Measurements from ENCODE around the gene ATXN7L3.

DNA sequence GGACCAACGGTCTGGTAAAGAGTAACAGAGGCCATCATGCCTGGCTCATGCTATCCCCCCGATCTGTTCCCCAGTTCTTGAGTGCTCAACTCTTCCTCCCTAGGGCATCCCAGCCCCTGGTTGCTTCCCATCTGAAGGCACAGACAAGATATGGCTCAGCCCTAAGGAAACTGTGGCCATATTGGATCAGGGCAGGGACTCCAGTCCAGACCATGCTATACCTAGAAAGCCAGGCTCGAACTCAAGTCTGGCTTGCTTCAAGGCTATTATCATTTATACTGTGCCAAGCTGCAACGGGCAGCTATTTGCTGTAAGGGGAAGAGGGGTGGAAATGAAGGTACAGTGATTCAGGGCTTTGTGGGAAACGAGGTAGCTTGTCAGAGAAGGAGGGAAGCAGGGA is 17.0 kb upstream of the ATXN7L3 start:
- TF ChIP-seq, protein P1, sequence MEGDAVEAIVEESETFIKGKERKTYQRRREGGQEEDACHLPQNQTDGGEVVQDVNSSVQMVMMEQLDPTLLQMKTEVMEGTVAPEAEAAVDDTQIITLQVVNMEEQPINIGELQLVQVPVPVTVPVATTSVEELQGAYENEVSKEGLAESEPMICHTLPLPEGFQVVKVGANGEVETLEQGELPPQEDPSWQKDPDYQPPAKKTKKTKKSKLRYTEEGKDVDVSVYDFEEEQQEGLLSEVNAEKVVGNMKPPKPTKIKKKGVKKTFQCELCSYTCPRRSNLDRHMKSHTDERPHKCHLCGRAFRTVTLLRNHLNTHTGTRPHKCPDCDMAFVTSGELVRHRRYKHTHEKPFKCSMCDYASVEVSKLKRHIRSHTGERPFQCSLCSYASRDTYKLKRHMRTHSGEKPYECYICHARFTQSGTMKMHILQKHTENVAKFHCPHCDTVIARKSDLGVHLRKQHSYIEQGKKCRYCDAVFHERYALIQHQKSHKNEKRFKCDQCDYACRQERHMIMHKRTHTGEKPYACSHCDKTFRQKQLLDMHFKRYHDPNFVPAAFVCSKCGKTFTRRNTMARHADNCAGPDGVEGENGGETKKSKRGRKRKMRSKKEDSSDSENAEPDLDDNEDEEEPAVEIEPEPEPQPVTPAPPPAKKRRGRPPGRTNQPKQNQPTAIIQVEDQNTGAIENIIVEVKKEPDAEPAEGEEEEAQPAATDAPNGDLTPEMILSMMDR (tag by site-specific recombination; IDR thresholded peaks at IDR 0.05), result no peak
- no peak for TF ChIP-seq YY1 (tag by site-specific recombination; IDR thresholded peaks at IDR 0.05)
